BJ (cell line): ENCODE measurements around the gene ITGAX. TPM values are rescaled to one million over a fixed set of nuclear protein-coding genes. Genes with fewer than 3 reads are reported as not detected.
"Not testable (repeated sequence)": the region's sequence is repeated elsewhere in the genome, so short reads cannot be mapped to it uniquely, and the experiment has no call there.

ENCODE experiments used
- CTCF ChIA-PET: fragments of 350-600 bp; formaldehyde crosslinking; extraction: SDS; loops from one replicate; lab custom pipeline; 2021; ENCODE audit warnings: antibody characterized with exemption, inconsistent platforms; lab: Yijun Ruan, JAX
- POLR2A ChIA-PET: fragments of 300-600 bp; sonication (Branson Sonifier 250); formaldehyde crosslinking; extraction: SDS; loops from one replicate; lab custom pipeline; 2021; ENCODE audit warnings: antibody characterized with exemption; lab: Charles Lee
- DNase-seq: peaks from one replicate; pipeline ENCODE4 v3.0.0-alpha.2; 2011; ENCODE audit warnings: low read depth
- H3K27me3 ChIP-seq: 2 replicates; pipeline ENCODE4 v1.6.0; 2011; ENCODE audit warnings: low read length; ENCODE audit not compliant: control insufficient read depth, insufficient read depth
- H3K36me3 ChIP-seq: 2 replicates; pipeline ENCODE4 v1.5.1; 2011; ENCODE audit warnings: low read length; ENCODE audit not compliant: control insufficient read depth, insufficient read depth
- H3K4me3 ChIP-seq: 2 replicates; pipeline ENCODE4 v1.5.1; 2011; ENCODE audit warnings: low read depth, mild to moderate bottlenecking, control low read depth, low read length
- CTCF ChIP-seq: IDR thresholded peaks from 2 replicates; pipeline ENCODE4 v1.5.1; 2011; ENCODE audit warnings: low read depth, mild to moderate bottlenecking, control low read depth, inconsistent platforms, low read length, moderate library complexity; ENCODE audit not compliant: insufficient read depth
- polyA plus RNA-seq: library from polyadenylated mRNA; depleted of rRNA; stranded (reverse); fragments of >200 nt; gene quantifications from 2 replicates; pipeline ENCODE4 v1.2.3, GENCODE V29; 2011

The ITGAX gene
- polyA plus RNA-seq, 1 experiment, result not detected

GRCh38 chr16:31335431-31335830 lies 19.5 kb upstream of the ITGAX start:
- CTCF ChIA-PET, result no interaction called here
- no peak for TF ChIP-seq CTCF
- Histone ChIP-seq H3K36me3 (no peaks in the 10 kb centered on the region), H3K27me3 (peaks cover 10% of the 10 kb centered on the region), H3K4me3 (no peak overlapping the region)
- DNase-seq, result no peak
- POLR2A ChIA-PET, result interaction anchor here (0.6 kb wide), 1 partner anchor 41 kb away, joined by 3 read pairs; no protein-coding TSS in a partner anchor

- H3K4me3 ChIP-seq, H3K36me3 ChIP-seq, H3K27me3 ChIP-seq, DNase-seq, CTCF ChIA-PET, POLR2A ChIA-PET: not testable (repeated sequence)
Observed at GRCh38 chr16:31338166-31338685, 16.8 kb upstream of the ITGAX start.

GRCh38 chr16:31344712-31345111 lies 10.3 kb upstream of the ITGAX start:
- Histone ChIP-seq H3K27me3 (no peaks in the 10 kb centered on the region), H3K4me3 (no peak overlapping the region), H3K36me3 (no peaks in the 10 kb centered on the region)
- no peak for TF ChIP-seq CTCF
- ChIA-PET POLR2A (no interaction called here), CTCF (interaction anchor here (0.7 kb wide), 1 partner anchor 98 kb away, joined by 3 read pairs; the partner anchor contains the start of gene ZNF843)
- no peak for DNase-seq

- ChIA-PET POLR2A (no interaction called here), CTCF (no interaction called here)
- H3K27me3 ChIP-seq, result no peaks in the 10 kb centered on the region
- TF ChIP-seq CTCF, result no peak
- H3K4me3 ChIP-seq, result no peak overlapping the region
- H3K36me3 ChIP-seq, result no peaks in the 10 kb centered on the region
- DNase-seq, result no peak
Observed at GRCh38 chr16:31347445-31347844, 7.5 kb upstream of the ITGAX start.

- ChIA-PET CTCF (no interaction called here), POLR2A (no interaction called here)
- Histone ChIP-seq H3K4me3 (no peak overlapping the region), H3K27me3 (no peaks in the 10 kb centered on the region), H3K36me3 (no peaks in the 10 kb centered on the region)
- no peak for TF ChIP-seq CTCF
- DNase-seq, result no peak
Observed at GRCh38 chr16:31348579-31348978, 6.4 kb upstream of the ITGAX start.
